Testis (tissue), 3 donors: ENCODE measurements around the gene MRLN. TPM values are rescaled to one million over a fixed set of nuclear protein-coding genes. Genes with fewer than 3 reads are reported as not detected.

ENCODE experiments used
- DNase-seq: peaks from one replicate; pipeline ENCODE4 v3.0.0-alpha.2; 2019
- H3K27ac ChIP-seq, 2 donors: fragments of 200-600 bp; sonication (generic); one replicate each; pipeline ENCODE4 v1.5.1; 2019
- H3K27me3 ChIP-seq: fragments of 200-600 bp; sonication (generic); one replicate; pipeline ENCODE4 v1.5.1; 2019
- H3K36me3 ChIP-seq: fragments of 200-600 bp; sonication (generic); one replicate; pipeline ENCODE4 v1.5.1; 2017; ENCODE audit warnings: low read depth; ENCODE audit errors: missing control alignments
- H3K4me1 ChIP-seq: fragments of 200-600 bp; sonication (generic); one replicate; pipeline ENCODE4 v1.5.1; 2019
- H3K4me3 ChIP-seq, 2 donors: fragments of 200-600 bp; sonication (generic); one replicate each; pipeline ENCODE4 v1.5.1; 2017 to 2019
- H3K9me3 ChIP-seq: fragments of 200-600 bp; sonication (generic); one replicate; pipeline ENCODE4 v1.5.1; 2017
- CTCF ChIP-seq, 3 experiments: fragments of 450-650 bp in 2 of 3; fragments of 200-600 bp in 1 of 3; sonication (generic) in 1 of 3; IDR thresholded peaks; one replicate each; pipeline ENCODE4 v1.5.1; 2016 to 2019; ENCODE audit warnings: antibody characterized with exemption in 3 of 3, mild to moderate bottlenecking in 2 of 3, moderate library complexity in 1 of 3
- POLR2A ChIP-seq: fragments of 450-650 bp; IDR thresholded peaks from one replicate; pipeline ENCODE4 v1.6.1; 2017; ENCODE audit warnings: antibody characterized with exemption, mild to moderate bottlenecking, moderate library complexity
- WGBS, 2 donors: methylation state at CpG; one replicate each; pipeline ENCODE4 v1.1.5; 2018; 5-methylcytosine and 5-hydroxymethylcytosine counted together
- intact Hi-C: fragments of 100-400 bp; cut with DNase I; formaldehyde crosslinking; loops from one replicate; pipeline ENCODE4 v1.15.1; 2023; ENCODE audit warnings: low total_unique reads
- polyA plus RNA-seq: library from polyadenylated mRNA; stranded (reverse); fragments of 350-450 nt; fragmentation: Illumina TruSeq; extraction: RNeasy Lipid Tissue Mini Kit (QIAGEN cat#74804); gene quantifications from one replicate; pipeline ENCODE4 v1.2.3, GENCODE V29; 2014; ENCODE audit warnings: low read depth, low replicate concordance; ENCODE audit not compliant: insufficient read depth
- total RNA-seq, 2 donors: library from RNA; depleted of rRNA; stranded (reverse); fragments of >200 nt; gene quantifications; one replicate each; pipeline ENCODE4 v1.2.3, GENCODE V29; 2016

Gene MRLN
- total and polyA plus RNA-seq, 3 donors from 2014 or later, result 1.4 TPM; not detected in 2

- WGBS, 2 donors, result 78 to 83% methylated on average over 3 of the region's 3 CpGs
- no peak overlapping the region for H3K27ac ChIP-seq
- no peak for TF ChIP-seq POLR2A
- TF ChIP-seq CTCF (IDR thresholded peaks at IDR 0.05), result no peak
- no peaks in the 10 kb centered on the region for H3K36me3 ChIP-seq
- H3K4me3 ChIP-seq, result no peak overlapping the region
- intact Hi-C loops, result no loop called here
- H3K4me1 ChIP-seq, result no peaks in the 10 kb centered on the region
- no peak for DNase-seq
- no peaks in the 10 kb centered on the region for H3K27me3 ChIP-seq
- H3K9me3 ChIP-seq, result no peaks in the 10 kb centered on the region
Observed at GRCh38 chr10:59757966-59758365, 4.7 kb upstream of the MRLN start.

- H3K4me3 ChIP-seq, result no peak overlapping the region
- no peak for TF ChIP-seq CTCF (IDR thresholded peaks at IDR 0.05)
- no peak for TF ChIP-seq POLR2A
- H3K9me3 ChIP-seq, result no peaks in the 10 kb centered on the region
- H3K27ac ChIP-seq, result no peak overlapping the region
- no peaks in the 10 kb centered on the region for H3K4me1 ChIP-seq
- no peaks in the 10 kb centered on the region for H3K36me3 ChIP-seq
- intact Hi-C loops, result no loop called here
- no peaks in the 10 kb centered on the region for H3K27me3 ChIP-seq
- WGBS, 2 donors, result 90 to 91% methylated on average over 4 of the region's 4 CpGs
- no peak for DNase-seq
Observed at GRCh38 chr10:59754951-59755350, 1.7 kb upstream of the MRLN start.

GRCh38 chr10:59752278-59752940 lies 846 bp downstream of the MRLN start:
- WGBS, 2 donors, result 69 to 83% methylated on average over 2 of the region's 2 CpGs

GRCh38 chr10:59750155-59750945 lies 2.9 kb downstream of the MRLN start:
- Histone ChIP-seq H3K9me3 (no peaks in the 10 kb centered on the region), H3K27ac (no peak overlapping the region), H3K4me3 (no peak overlapping the region), H3K4me1 (no peaks in the 10 kb centered on the region), H3K36me3 (no peaks in the 10 kb centered on the region), H3K27me3 (no peaks in the 10 kb centered on the region)
- DNase-seq, result no peak
- intact Hi-C loops, result no loop called here
- 87 to 90% methylated on average over 12 of the region's 12 CpGs for WGBS, 2 donors
- TF ChIP-seq CTCF (IDR thresholded peaks at IDR 0.05) (no peak), POLR2A (no peak)

More at GRCh38 chr10:59752278-59752940, 846 bp downstream of the MRLN start:
- Histone ChIP-seq H3K4me3 (no peak overlapping the region), H3K9me3 (no peaks in the 10 kb centered on the region), H3K27ac (no peak overlapping the region), H3K27me3 (no peaks in the 10 kb centered on the region), H3K36me3 (no peaks in the 10 kb centered on the region), H3K4me1 (no peaks in the 10 kb centered on the region)
- intact Hi-C loops, result no loop called here
- no peak for DNase-seq
- TF ChIP-seq CTCF (IDR thresholded peaks at IDR 0.05) (no peak), POLR2A (no peak)
